Hematopoietic multipotent progenitor cell treated with erythropoietin and hydrocortisone succinate and interleukin-3 and kit ligand, for 4 days (in vitro differentiated cells): ENCODE data around the gene SCN4A.

ENCODE experiments used
- DNase-seq: peaks from one replicate; pipeline ENCODE4 v3.0.0-alpha.2; 2015

The SCN4A gene

DNA sequence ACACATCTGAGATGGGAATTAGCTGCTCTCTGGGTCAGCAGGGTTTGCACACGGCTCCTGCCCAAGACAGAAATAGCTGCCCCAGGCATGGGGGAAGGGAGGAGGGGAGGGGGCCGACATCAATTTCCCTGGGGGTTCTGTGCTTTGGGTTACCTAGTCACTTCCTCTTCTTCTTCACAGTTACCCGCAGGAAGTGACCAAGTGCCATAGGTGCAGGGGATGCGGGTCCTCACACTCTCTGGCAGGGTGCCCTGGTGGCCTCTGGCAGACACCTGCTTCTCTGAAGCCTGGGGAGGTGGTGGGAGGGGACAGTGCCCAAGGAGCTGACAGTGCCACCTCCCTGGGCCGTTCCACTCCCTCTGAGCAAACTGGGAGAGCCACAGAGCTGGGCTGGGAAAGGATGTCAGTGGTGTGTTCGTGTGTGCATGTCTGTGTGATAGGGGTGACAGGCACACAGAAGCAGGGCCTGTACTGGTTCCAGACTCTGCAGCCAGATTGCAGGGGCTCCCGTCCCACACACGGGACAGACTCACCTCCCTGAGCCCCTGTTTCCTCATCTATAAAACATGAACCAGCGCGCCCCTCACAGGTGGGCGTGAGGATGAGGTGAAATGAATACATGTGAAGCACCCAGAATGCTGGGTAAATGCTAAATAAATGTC is 18.2 kb downstream of the SCN4A start:
- DNase-seq: peak; percentile 51

DNA sequence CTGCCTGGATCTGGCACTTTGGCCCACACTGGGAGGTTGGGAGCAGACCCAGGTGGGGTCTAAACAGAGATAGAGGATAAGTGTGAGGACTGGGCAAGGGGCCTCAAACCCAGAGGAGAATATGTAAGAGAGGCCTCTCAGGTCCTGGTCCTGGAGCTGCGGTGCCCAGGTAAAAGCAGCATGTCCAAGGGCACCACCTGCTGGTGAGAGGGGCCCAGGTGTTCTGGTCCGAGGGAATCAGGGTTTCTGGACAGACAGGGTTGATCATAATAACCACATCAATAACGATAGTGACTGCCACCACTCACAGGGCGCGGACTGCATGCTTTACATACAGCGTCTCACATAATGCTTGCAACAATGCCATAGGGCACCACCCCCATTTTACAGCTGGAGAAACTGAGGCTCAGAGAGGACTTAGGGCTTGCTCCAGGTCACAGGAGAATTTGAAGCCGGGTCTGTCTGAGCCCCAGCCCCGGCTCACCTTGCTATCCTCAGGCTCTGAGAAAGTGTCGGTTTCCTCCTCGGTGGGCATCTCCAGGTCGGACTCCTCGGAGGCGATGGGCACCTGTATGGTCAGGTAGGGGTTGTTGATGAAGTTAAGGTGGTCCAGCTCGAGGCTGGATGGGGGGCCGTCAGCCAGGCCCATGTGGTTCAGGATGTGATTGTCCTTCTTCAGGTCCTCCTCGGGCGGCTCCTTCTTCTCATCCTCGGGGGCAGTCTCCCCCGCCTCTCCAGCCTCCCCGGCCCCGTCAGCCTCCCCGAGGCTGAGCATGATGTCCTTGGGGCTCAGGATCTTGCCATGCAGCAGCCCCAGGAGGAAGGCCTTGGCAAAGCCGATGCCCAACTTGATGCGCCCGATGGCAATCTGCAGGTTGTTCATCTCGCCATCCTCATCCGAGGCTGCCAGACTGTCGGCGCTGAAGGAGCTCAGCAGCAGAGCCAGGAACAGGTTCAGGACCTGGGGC is 21.5 kb downstream of the SCN4A start:
- DNase-seq: no peak

GRCh38 chr17:63949576-63950250 is 23.0 kb downstream of the SCN4A start:
- DNase-seq: no peak

DNA sequence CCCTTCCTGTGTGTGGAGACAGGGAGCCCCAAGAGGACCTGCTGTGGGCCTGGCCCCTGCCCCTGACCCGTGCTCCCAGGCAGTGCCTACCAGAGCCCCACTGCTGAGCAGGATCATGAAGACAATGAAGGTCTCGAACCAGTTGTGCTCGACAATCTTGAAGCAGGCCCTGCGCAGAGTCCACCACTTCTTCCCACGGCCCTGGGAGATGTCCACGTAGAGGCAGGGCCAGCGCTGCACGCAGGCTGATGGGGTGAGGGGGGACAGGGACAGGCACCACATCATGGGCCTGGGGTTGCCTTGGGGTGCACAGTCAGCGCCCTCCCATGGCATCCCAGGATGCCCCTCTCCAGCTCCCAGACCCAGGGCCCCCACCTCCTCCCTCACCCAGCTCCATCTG is 24.2 kb downstream of the SCN4A start:
- DNase-seq: no peak

DNA sequence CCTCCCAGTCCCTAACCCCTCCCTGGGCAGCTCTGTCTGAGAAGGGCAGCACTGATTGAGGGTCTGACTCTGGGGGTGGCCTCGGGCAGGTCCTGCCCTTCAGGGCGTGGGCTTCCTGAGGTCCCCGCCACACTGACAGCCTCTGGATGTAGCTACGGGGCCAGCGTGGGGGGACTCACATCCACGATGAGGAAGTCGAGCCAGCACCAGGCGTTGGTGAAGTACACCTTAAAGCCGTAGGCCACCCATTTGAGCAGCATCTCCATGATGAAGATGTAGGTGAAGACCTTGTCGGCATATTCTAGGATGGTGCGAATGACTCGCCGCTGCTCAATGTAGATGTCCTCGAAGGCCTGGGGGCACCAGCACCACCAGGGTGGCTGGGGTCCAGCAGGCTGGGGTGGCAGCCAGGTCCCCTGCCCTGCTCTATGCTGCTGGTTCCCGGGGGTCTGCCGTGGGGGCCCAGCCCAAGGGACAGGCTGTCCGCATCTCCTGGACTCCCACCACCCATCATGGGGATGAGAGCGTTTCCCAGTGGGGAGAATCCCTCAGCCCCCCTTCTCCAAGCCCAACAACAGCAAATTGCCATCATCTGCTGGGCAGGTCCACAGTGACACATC is 24.9 kb downstream of the SCN4A start:
- no peak for DNase-seq

GRCh38 chr17:63946440-63947363 is 26.0 kb downstream of the SCN4A start:
- DNase-seq: peak; percentile 79

- DNase-seq: no peak
Measured at GRCh38 chr17:63945784-63946439, 26.8 kb downstream of the SCN4A start.

DNA sequence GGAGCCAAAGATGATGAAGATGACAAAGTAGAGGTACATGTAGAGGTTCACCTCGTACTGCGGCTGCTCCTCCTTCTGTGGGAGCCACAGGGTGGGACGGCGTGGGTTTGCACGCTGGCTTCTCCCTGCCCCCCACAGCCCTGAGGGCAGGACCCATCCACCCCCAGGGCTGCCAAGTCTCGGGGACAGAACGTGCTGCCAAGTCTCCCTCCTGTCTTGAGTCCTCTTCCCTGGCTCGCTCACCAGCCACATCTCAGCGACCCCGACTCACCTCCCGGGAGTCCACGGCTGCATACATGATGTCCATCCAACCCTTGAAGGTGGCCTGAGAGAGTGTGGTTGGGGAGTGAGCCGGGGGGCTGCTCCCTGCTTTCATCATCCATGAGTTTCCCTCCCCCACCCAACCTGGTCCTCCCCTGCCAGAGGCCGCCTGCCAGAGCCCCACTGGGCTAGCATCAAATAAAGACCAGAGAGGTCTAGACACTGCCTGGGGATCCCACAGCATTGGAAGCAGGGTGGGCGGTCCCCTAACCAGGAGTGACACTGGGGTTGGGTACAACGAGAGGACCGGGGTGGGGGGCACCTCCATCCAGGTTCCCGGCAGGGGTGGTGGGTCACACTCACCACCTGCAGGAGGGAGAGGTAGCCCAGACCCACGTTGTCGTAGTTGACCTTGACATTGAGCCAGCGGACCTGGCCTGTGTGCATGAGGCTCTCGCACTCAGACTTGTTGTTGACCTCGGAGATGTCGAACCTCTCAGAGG is 27.8 kb downstream of the SCN4A start:
- DNase-seq: no peak

DNA sequence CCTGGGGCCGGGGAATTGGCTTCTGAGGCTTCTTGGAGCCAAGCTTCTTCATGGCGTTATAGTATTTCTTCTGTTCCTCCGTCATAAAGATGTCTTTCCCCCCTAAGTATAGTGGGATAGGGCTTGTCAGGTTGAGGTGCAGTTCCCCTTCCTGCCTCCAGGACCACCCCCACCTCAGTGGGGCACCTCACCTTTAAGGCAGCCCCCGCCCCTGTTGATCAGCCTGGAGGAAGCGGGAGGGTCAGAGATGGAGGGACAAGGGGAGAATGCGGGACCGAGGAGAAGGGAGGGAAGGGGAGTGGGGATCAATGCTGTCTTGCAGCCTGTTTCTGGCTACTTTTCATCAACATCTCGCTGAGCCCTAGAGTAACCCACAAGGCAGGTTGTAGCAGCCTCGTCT is 29.0 kb downstream of the SCN4A start:
- no peak for DNase-seq

GRCh38 chr17:63942309-63942985 is 30.3 kb downstream of the SCN4A start:
- no peak for DNase-seq

DNA sequence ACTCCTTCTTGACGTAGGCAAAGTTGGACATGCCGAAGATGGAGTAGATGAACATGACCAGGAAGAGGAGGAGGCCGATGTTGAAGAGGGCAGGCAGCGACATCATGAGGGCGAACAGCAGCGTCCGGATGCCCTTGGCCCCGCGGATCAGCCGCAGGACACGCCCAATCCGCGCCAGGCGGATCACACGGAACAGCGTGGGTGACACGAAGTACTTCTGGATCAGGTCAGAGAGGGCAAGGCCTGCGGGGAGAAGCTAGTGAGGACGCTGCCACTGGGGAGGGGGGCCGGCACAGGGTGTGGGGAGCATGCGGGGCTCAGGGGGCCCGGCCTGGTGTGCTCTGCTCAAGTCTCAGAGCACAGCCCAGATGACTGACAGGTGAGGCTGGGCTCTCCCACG is 31.0 kb downstream of the SCN4A start:
- no peak for DNase-seq

GRCh38 chr17:63941162-63941561 is 31.6 kb downstream of the SCN4A start:
- no peak for DNase-seq

GRCh38 chr17:63940584-63940983 is 32.1 kb downstream of the SCN4A start:
- DNase-seq: no peak

- DNase-seq: no peak
Measured at GRCh38 chr17:63939884-63940283, 32.8 kb downstream of the SCN4A start.

DNA sequence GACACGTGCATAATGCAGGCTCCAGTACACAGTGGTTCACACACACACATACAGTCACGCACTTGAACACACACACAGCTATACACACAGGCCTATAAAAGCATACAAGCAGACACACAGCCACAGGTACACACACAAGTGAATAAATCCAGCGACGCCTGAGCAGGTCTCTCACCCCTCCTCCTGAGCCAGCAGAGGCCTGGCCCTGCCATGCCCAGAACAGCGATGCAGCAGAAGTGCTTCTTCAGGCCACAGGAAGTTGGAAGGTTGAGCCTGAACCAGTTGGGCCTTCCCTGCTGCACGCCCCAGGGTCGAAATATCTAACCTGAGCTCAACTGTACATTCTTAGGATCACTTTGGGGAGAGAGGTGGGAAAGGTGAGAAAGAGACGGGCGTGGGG is 33.3 kb downstream of the SCN4A start:
- DNase-seq: no peak

- DNase-seq: no peak
Measured at GRCh38 chr17:63937920-63938319, 34.8 kb downstream of the SCN4A start.

DNA sequence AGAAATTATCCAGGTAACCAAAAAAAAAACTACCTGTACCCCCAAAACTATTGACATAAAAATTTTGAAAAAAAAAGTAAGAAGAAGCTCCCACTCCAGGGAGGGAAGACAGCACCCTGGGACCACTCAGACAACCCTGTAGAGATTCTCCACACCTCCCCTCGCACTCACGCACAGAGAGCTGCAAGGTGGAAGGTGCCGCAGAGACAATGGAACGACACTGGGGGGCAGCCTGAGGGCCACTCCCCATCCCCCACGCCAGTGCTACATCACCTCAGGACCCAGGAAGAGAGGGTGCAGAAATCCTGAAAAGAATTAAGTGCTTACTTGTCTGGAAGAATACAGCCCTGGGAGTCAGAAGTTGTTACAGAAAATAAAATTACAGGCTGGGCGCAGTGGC is 35.4 kb downstream of the SCN4A start:
- no peak for DNase-seq

DNA sequence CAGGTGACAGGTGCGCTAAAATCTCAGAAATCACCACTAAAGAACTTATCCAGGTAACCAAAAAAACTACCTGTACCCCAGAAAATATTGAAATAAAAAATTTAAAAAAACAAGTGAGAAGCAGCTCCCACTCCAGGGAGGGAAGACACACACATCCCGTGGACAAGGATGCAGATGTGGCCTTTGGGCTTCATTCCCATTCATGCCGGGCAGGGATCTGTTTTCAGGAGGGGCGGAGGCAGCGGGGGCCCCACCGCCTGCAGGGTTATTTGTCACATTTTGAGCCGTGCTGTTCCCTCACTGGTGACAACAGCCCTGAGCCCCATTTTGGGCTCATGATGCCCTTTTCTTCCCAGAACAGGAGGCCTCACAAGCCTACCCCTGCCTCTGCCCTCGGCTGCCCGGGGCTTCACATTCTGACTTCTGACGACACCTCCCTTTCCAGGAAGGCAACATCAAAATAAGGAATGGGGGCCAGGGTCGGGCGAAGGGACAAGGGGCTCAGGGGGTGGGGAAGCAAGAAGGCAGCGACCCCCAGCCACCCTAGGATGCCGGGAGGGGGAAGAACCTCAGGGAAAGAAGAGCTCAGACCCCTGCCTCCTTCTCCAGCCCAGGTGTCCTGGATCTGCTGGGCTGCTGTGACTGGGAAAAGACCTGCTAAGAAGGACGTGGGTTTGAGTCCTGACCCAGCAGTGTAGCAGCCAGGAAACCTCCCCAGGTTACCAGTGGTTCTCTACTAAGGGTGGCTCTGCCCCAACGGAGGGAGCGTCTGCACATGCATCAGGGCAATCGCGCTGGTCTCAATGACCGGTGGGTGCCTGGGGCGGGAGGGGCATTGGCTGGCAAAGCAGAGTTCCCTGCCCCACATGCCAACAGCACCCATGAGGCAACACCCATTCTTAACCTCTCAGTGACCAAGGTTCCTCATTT is 38.3 kb downstream of the SCN4A start:
- DNase-seq: peak; percentile 20

DNA sequence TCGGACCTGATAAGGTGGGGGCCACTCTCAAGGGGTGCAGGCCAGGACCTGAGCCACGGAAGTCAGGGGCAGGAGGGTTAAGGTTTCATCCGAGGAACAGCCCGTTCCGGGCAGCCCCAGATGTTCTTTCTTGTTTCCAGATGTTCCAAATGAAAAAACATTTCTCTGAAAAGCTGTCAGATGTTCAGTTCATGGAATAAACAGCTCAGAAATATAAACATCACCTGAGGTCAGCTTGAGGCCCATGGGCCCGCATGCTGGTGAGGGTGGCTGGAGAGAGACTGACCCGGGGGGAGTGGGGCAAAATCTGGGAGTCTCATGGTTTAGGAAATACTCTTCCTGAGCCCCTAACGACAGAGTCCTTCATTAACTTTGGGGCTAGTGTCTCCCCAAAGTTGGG is 39.1 kb downstream of the SCN4A start:
- DNase-seq: no peak
